HG03571 (cell line): ENCODE measurements around the gene CTNNA3.

Experiments used
- ATAC-seq: cut with Tn5 transposase; IDR thresholded peaks from one replicate; pipeline ENCODE4 v1.9.1; 2021; ENCODE audit not compliant: unreplicated experiment

Gene CTNNA3

DNA sequence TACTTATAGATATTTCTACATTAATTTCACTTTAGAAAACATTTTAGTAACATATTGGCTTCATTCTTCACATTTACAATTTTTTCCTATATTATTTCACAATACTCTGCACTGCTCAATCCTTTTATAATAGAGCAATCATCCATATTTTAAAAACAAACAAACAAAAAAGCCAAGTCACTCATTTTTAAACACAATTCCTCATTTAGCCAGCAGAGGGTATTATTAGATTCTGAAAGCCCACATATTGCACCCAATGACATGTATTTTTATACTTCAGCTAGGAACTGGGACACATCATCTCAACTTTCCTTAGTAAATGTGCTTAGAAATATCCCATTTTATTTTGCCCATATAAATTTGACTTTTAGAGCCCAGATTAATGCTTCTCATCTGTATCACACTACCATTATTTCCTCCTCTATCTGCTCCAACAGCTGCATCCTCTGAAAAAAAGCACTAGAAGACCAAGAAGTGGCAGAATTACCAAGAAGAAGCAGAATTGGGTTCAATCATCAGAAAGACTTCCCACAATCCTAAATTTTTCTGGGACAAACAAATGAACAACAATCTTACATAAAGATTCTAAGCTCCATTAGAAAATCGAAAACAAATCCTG, 29.5 kb downstream of the CTNNA3 start:
- ATAC-seq = no peak

DNA sequence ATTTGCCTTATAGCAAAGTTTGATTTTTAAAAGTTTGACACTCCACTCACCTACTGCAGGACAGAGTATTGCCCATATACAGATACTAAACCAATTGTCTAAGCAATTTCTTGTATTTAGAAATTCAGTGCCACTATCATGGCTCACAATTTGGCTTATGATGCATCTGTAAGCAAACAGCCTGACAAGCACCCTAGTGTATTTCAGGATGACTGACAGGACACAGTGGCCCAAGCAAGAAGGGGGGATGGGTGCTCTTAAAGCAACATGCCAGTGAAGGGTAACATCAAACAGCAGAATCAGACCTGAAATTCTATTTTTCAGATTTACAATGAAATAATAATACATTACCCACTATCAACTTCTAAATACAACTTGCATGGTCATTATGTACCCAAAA, 30.5 kb downstream of the CTNNA3 start:
- ATAC-seq = no peak

DNA sequence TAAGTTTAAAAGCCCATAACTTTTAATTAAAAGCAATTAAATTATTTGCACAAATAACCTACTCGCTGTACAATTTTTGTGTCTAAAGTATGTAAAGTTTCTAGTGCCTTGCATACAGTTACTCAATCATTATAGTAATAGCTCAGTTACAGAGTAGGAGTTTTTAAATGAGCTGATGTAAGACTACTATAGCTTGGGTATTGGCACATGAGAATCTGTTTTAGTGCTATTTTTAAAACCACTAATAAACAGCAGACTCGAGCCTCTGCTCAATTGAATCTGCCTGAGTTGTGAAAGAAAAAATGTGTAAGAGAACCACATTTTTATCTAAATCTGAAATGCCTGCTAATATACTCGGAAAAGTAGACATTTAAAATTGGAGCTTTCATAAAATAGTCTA, 31.1 kb downstream of the CTNNA3 start:
- ATAC-seq = no peak

DNA sequence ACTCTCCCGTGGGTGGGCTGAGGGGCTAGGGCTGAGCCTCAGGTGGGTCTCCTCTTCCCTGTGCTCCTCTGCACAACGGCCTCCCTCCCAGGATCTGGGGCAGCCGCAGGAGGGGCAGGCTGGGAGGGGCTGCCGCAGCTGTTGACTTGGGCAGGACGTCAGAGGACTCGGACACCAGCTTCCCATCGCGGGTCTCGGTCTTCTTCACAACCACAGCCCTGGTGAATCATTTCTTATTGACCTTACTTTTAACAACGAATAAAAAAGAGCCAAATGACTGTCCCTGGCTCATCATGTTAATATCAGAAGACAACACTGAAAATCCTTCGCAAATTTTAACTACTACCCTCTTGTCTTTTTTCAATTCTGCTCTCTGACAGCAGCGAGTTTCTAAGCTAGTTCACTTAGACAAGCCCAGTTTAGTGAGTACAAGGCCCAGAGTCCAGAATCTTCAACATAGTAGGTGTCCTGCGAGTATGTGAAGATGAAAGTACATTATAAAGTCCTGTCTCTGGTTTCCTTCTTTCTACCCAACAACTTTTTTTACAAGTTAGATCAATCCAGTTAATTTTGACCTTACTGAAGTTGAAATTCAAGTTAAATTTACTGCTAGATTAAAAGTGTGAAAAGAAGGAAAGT, 32.4 kb downstream of the CTNNA3 start:
- no peak for ATAC-seq

DNA sequence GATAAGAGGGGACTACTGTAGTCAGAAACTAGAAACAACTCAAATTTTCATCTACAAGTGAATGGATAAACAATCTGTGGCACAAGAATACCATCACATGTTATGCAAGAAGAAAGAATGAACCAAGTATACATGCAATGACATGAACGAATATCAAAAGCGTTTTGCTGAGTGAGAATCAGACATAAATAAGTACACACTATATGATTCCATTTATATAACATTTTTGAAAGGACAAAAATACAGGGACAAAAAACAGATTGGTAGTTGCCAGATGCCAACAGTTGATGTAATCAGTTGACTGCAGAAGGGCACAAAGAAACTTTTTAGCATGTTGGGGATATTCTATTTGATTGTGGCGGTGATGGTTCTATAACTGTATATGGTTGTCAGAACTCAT, 33.6 kb downstream of the CTNNA3 start:
- ATAC-seq = no peak

DNA sequence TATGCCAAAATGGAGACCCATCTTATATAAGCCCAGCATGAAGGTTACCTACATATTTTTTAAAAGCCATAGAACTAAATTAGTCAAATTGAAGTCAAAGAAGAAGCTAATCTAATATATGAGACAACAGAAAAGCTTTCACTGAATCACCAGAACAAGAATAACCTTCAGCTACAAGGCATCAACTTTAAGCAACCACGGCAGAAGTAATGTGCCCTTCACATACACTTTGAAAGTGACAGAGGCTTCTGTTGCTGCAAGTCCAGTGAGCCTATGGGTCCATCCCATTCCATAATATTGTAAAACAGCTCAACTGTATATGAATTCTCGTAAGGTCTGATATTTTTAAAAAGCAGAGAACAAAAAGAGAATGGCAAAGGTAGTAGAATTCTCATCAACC, 36.5 kb downstream of the CTNNA3 start:
- ATAC-seq = no peak

DNA sequence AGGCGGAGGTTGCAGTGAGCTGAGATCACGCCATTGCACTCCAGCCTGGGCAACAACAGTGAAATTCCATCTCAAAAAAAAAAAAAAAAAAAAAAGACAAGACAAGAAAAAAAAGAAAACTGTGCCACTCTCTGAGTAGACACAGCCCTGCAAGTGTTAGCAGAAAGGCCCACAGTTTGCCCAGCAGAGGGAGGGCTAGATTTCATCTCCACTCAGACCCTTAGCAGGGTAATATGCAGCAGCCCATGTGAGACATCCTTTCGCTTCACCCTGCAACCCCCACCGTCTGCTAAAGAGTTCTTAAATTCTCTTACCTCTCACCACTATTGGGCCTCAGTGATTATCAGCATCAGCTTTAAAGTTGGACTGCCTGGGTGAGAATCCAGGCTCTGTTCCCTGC, 38.2 kb downstream of the CTNNA3 start:
- ATAC-seq = no peak

DNA sequence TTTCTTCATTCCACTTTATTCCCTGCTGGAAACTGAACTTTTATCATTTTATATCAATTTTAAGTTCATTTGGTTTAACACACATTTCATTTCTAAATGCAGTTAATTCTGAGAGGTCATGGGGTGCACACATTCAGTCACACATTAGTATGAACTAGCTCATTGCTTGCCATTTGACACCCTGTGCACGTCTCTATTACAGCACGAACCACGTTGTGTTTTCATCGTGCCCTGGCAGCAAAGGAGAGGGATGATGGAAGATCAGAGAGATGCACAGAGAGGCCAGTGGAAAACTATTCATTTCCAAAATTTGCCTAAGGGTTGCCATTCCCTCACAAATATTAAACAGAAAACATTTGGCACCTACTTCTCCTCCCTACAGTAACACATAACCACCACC, 45.4 kb downstream of the CTNNA3 start:
- ATAC-seq = no peak

DNA sequence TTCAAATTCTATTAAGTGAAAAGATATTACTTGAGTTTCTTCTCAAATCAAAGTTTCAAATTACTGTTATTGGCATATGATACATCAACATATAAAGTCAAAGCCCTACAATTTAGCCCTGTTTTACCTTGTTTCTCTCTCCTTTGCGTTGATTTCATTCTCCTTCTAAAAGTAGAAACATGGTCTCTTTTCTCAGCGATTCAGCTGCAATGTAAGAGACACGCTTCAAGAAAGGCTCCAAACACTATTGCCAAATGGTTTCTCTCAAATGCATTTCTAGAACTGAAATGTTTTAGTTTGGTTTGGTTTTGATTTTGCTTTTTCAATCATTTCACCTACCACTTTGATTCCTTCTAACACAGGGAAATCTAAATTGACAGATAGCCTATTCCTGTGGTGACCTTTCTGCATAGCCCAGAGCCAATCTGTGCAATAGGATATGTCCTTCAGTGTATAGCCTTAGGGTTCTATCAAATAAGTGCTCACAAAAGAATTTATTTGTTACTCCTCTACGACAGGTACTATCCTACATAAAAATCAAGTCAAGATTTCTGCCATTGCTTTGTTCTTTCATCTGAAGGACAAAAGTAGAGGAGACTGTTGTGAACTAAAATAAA, 47.3 kb downstream of the CTNNA3 start:
- no peak for ATAC-seq

DNA sequence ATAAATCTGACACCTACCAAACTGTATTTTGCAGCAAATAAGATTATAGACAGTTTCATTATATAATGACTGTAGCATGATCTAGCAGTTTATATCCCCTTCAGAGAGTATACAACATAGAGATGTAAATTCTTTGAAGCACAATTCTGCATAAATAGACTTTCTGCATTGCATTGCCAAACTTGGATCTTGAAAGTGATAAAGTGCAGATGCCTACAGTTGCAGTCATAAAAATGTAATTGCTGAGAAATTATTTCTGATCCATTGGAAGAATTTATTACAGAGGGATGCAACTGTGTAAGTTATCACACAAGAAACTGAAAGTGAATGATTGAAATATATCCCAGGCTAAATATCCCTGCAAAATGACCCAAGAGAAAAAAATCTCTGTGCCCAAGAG, 65.1 kb downstream of the CTNNA3 start:
- ATAC-seq = no peak

DNA sequence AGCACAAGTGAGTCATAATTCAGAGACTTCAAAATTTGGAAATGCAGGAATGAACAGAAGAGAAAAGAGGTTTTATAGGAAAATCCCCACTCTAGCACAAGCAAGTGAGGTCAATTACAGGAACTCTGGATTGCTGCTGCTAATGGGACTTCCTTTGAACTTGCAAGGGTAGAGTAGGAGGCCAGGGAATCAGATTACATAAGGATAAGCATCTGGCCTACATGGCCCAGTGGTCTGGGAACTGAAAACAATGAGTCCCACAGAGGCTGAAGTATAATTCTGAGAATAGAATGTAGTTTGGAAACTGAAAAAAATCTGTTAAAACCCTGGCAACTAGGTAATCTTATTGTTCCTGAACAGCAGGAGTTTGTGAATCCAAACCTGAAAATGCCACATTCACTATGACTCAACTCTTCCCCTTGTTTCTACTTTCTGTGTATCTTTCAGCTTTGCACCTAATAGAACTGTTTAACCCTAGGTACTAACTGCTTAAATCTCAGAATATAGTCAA, 66.5 kb downstream of the CTNNA3 start:
- no peak for ATAC-seq

DNA sequence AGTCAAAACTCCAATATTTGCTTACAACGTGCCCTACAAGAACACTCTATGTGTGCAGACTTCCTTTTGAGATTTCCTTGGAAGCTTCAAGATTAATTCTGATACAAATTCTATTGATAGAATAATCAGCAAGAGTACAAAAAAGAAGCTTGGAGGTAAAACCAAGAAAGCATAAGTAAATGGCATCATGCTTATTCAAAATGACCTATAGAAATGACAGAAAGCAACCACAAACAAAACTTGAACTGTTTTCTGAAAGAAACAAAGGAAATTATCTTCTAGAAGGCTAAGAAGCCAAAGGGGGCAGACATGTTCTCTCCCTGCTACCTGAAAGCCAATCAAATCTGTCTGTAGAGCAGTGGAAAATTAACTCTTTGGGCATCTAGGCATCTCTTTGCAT, 73.0 kb downstream of the CTNNA3 start:
- no peak for ATAC-seq

DNA sequence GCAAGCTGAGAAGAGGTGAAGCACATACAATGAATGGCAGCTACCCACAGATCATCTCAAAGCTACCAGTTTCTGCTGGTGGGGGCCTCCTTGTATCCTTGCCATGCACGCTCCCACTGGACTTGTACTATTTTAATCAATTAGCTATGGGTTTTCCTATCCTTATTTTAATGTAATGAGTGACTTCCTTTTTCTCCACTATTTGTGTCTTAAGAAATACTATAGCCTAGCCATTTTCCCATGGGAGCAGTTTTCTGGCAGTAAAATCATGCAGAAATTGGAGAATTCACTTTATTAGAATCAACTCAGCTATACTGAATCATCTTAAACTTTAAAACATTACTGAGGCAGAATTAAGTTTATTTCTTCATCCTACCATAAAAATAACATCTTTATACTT, 73.5 kb downstream of the CTNNA3 start:
- ATAC-seq = no peak

DNA sequence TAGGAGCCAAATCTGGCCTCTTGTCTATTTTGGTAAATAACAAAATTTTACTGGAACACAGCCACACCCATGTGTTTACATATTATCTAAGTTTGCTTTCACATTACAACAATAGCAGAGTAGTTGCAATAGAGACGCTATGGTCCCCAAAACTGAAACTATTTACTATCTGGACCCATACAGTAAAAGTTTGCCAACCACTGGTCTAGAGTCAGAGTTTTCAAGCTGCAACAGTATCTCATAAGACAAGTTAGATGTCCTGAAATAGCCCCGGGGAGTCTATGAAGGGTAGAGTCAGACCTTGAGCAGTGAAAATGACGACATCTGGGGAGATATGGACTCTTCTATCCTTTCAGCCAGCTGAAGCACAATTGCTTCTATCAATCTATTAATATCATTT, 74.2 kb downstream of the CTNNA3 start:
- ATAC-seq = no peak

DNA sequence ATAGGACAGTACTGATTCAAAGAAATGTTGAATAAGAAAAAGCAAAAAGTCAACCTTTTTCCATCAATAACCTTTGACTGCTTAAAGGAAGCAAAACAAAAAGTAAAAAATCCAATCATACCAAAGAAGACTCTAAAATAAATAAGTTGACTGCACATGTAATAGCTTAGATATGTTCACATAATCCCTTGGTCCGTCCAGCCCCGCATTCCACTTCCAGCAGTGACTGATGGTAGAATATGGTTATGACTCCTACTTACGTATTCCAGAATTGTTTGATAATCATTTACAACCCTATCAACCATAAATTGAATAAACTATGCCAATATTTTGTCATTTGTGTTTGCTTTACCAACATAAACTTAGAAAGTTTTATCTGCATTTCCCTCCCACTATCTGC, 77.9 kb downstream of the CTNNA3 start:
- ATAC-seq = no peak

DNA sequence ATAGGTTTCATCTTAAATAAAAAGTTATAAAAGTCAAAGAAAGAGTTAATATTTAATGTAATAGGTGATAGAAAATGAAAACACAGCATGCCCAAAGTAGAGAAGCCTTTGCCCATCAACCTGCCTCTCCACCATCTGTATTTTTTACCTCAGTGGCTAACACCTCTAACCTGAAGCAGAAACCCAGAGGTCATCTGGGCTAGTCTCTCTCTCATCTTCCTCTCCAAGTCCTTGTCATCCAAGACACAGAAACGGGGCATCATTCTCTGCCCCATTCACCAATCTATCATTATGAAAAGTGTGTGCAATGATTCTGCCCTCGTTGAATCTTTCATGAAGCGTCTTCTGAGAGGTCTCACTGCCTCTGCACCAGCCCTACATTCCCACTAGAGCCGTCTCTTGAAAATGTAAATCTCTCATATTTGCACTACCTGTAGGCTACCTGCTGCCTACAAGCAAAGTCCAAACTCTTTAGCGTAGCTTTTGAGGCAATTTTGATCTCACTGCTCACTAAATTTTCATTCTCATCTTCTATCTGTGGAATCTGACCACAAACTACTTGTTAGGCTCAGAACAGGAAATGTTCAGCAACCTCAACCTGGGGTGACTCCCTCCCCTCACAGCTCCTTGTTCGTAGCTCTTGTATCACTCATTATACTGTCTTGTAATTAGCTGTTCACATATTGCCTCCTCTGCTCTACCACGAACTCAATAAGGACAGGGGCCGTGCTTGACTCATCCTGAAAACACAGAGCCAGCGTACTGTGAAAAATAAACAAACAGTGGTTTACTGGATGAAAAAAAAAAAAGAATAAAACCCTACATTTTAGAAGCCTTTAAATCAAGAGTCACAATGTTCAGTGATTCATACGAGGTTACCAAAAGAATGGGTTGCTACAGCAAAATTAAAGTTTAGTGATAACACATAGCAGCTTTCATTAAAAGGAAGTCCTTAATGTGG, 83.1 kb downstream of the CTNNA3 start:
- ATAC-seq = peak; percentile 86

DNA sequence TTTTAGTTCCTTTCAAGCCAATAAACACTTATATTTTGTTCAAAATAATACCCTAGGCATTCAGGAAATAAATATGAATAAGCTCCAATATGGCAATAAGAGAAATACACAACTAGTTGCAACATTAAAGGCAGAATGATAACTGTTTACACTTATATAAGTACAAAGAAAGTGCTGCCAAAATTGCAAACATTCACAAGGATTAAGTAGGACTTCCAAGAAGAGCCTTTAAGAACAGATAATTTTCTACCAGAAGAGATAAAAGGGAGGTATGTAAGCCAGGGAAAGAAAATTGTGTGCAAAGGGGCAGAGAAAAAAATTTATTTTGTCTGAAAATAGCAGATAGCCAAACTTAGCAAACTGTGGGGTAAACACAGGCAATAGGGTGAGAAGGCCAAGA, 83.8 kb downstream of the CTNNA3 start:
- no peak for ATAC-seq

DNA sequence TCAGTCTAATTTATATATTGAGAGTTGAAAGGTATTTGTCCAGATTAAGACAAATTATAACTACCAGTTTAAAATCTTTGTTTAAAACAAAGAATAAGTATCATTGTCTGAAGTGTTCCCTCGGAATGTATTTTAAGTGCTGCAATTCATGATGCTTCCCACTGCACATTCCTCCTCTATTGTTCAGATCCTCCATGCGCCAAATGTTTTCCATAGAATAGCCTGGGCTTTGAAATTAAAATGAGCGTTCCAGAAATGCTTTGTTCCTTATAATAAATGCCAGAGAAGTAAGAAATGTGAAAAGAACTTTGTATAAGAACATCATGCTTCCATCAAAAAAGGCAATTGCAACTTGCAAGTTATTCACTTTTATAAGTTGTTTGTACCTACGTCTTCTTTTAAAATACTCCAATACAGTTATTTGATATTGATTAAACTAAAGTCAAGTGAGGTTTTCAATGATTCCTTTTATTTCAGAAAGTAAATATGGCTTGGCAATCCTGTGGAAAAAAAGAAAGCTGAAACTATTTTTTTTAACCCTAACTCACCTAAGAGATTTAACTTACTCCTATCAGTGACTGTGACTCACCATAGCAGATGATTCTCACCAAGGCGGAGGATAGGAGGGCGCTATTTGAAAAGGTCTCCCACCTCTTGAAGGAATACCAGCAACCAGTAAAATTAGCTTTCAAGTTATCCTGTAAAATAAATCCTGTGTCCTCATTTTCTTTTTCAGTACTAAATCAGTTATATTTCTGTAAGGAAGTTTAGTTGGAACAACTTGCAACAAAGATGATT, 85.8 kb downstream of the CTNNA3 start:
- ATAC-seq = no peak

DNA sequence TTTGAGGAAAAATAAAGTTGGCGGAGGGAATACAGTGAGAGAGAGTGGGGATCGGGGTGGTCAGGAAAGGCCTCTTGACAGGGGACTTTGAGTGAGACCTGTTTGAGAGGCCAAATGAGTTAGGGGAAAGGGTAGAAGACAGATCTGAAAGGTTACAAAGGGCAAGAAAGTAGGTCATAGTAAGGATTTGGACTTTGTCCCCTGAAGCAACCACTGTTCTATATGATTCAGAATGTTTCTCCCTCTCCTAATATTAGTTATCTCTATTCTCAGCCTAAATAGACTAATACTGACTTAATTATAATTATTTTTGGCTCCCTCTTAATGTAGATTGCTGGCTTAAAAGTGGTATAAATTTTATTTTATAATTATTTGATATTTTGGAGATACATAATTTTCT, 88.0 kb downstream of the CTNNA3 start:
- ATAC-seq = no peak

DNA sequence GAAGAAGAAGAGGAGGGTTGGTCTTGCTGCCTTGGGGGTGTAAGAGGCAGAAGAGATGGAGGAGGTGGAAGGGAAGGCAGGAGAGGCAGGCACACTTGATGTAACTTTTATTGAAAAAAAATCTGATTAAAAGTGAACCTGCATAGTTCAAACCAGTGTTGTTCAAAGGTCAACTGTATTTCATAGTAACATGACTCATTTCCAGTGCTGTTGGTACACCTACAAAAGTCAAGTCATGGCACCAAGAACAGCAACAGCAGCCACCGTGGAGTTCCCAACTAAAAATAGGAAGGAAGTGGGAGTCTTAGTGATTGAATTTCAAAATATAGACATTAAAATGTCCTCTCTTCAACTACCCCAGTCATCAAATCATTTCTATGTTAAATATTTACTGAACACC, 88.5 kb downstream of the CTNNA3 start:
- ATAC-seq = no peak

DNA sequence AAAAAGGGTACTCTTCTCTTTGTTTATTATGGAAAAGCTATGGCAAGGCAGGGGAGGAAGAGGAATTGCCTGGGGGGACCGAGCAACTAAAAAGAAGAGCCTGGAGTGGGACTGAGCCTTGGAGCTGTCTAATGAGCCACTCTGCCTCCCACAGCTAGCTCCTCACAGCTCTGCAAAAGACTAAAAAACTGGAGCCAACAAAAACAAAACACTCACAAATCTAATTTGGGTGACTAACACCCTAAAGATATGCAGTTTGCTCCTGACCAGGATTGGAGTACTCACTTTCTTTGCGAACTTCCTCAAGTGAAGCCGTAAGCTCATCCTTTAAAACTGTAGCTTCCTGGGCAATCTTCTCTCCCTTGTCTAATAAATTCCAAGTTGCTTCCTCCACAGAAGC, 89.4 kb downstream of the CTNNA3 start:
- ATAC-seq = no peak
